Breast epithelium (tissue), 4 donors: Measurements from ENCODE around the gene EBPL. TPM values are rescaled to one million over a fixed set of nuclear protein-coding genes. Genes with fewer than 3 reads are reported as not detected.
A peak's percentile ranks its signal among the peaks of the same experiment; 100 is the strongest.

ENCODE experiments used
- DNase-seq, 2 donors: peaks; one replicate each; pipeline ENCODE4 v3.0.0-alpha.2; 2019; ENCODE audit warnings: low spot score in 2 of 2
- H3K27ac ChIP-seq, 2 donors: fragments of 200-600 bp; sonication (generic) in 1 of 2; one replicate each; pipeline ENCODE4 v1.5.1; 2016 to 2019; ENCODE audit warnings: mild to moderate bottlenecking in 1 of 2
- H3K27me3 ChIP-seq, 2 donors: fragments of 200-600 bp; sonication (generic) in 1 of 2; one replicate each; pipeline versions ENCODE4 v1.5.1 to v1.6.0; 2017 to 2019; ENCODE audit warnings: control low read depth in 1 of 2, mild to moderate bottlenecking in 1 of 2
- H3K36me3 ChIP-seq: fragments of 200-600 bp; one replicate; pipeline ENCODE4 v1.5.1; 2019
- H3K4me1 ChIP-seq, 2 donors: fragments of 200-600 bp; sonication (generic); one replicate each; pipeline ENCODE4 v1.5.1; 2016 to 2019; ENCODE audit warnings: control low read depth in 1 of 2
- H3K4me3 ChIP-seq, 3 donors: fragments of 200-600 bp; sonication (generic); 1 replicate in 2 of 3; 2 replicates in 1 of 3; pipeline ENCODE4 v1.5.1; 2016 to 2019; ENCODE audit warnings: mild to moderate bottlenecking in 3 of 3, moderate library complexity in 2 of 3
- H3K9me3 ChIP-seq, 2 donors: fragments of 200-600 bp; sonication (generic) in 1 of 2; one replicate each; pipeline ENCODE4 v1.5.1; 2016 to 2019; ENCODE audit warnings: control low read depth in 1 of 2
- POLR2A ChIP-seq: fragments of 450-650 bp; IDR thresholded peaks from one replicate; pipeline ENCODE4 v1.6.1; 2016; ENCODE audit warnings: antibody characterized with exemption, mild to moderate bottlenecking, moderate library complexity
- POLR2AphosphoS5 ChIP-seq, 3 donors: sonication (generic); formaldehyde crosslinking; IDR thresholded peaks; one replicate each; pipeline ENCODE4 v1.6.1; 2017; ENCODE audit warnings: antibody characterized with exemption in 3 of 3
- intact Hi-C: fragments of 100-400 bp; cut with DNase I; formaldehyde crosslinking; loops from one replicate; pipeline ENCODE4 v1.15.1; 2023; ENCODE audit warnings: low total_unique reads
- total RNA-seq, 3 donors: library from RNA; depleted of rRNA; stranded (reverse); fragments of >200 nt; gene quantifications; one replicate each; pipeline ENCODE4 v1.1.0, GENCODE V29; 2016
- TF ChIP-seq, protein P1 (sequence below), 3 donors: fragments of 450-650 bp; IDR thresholded peaks; one replicate each; pipeline ENCODE4 v1.5.1; 2016 to 2017; ENCODE audit warnings: antibody characterized with exemption in 3 of 3, mild to moderate bottlenecking in 3 of 3, moderate library complexity in 3 of 3

Gene EBPL
- total RNA-seq, 3 donors from 2014 or later = 33.3 to 104 (median 80.1) TPM

DNA sequence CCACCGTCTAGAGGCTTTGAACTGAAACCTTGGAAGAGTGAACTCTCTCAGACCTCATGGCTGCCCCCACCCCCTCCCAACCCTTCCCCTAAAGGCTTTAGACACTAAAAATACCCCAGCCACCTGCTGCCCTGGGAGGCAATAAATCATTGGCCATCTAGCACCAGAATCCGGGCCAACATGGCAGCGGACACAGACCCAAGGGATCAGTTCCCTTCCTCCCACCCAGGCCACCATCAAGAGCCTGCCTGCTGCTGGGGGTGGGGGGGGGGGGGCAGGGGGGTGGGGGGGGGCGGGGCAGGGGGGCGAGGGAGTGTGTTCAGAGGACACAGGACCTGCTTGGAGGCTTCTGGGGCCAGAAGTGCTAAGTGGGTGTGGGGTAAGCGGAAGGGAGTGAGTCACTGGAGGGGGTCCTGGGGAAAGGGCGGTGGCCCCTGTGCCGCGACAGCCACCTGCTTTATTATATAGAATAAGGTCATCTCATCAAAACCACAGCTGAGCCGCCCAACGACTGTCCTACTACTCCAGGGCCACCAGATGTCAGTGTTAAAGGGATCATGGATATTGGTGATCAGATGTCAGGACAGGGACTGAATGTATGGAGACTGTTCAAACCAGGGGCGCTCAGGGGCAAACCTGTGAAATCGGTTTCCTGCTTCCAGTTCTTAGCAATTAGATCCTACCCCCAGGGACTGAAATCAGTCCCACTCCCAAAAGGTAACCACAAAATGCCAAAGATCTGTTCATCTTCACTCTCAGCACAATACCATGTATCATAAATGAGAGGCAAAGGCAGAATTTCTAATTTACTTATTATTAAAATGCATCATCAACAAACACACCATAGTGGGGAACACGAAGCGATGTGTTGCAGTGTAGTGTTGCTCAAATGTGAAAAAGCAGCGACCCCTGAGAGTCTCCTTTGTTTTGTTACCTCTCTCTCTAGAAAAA, 38.7 kb downstream of the EBPL start:
- Histone ChIP-seq H3K27me3 (no peaks in the 10 kb centered on the region), H3K27ac (no peak overlapping the region), H3K36me3 (no peaks in the 10 kb centered on the region), H3K4me1 (no peaks in the 10 kb centered on the region), H3K9me3 (no peaks in the 10 kb centered on the region), H3K4me3 (no peak overlapping the region)
- no peak for DNase-seq
- TF ChIP-seq POLR2AphosphoS5 (IDR thresholded peaks at IDR 0.05) = no peak
- no peak for TF ChIP-seq POLR2A
- TF ChIP-seq, protein P1, sequence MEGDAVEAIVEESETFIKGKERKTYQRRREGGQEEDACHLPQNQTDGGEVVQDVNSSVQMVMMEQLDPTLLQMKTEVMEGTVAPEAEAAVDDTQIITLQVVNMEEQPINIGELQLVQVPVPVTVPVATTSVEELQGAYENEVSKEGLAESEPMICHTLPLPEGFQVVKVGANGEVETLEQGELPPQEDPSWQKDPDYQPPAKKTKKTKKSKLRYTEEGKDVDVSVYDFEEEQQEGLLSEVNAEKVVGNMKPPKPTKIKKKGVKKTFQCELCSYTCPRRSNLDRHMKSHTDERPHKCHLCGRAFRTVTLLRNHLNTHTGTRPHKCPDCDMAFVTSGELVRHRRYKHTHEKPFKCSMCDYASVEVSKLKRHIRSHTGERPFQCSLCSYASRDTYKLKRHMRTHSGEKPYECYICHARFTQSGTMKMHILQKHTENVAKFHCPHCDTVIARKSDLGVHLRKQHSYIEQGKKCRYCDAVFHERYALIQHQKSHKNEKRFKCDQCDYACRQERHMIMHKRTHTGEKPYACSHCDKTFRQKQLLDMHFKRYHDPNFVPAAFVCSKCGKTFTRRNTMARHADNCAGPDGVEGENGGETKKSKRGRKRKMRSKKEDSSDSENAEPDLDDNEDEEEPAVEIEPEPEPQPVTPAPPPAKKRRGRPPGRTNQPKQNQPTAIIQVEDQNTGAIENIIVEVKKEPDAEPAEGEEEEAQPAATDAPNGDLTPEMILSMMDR (IDR thresholded peaks at IDR 0.05) = peak in 2 of 3 donors; percentile 28 to 46
- intact Hi-C loops = no loop called here

DNA sequence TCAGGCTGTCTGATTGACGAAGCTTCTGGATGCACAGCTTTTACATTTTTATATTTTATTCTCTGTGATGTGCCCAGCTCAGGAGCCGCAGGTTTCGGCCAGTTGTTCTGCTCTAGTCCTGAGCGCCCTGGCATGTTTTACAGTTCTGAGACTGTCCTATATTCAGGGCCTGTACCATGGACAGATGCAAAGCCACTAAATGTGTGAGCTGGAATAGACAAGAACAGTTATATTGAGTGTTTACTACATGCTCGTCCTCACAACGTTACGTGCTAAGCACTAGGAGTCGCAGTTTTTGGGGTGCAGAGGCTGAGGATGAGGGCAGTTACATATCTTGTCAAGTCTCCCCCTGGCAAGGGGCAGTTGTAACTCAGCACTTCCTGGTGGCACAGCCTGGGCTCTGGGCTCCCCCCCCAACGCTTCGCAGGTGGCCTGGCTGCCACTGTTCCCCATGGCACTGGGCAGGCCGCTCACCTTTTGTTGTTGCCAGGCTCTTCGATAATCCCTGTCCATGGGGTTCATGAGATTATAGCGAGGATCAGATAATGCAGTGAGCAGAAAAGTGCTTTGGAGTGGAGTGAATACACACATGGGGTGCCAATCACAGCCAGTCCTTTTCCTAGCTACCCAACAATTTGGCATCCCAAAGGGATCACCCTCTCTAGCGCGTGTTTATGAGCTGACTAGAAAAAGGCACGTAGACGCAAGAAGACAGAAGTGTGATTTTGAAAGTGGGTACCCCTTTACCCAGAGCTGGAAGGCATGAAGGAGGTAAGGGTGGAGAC, 39.5 kb downstream of the EBPL start:
- no peak overlapping the region for H3K4me3 ChIP-seq
- no peaks in the 10 kb centered on the region for H3K9me3 ChIP-seq
- DNase-seq = no peak
- H3K36me3 ChIP-seq = no peaks in the 10 kb centered on the region
- TF ChIP-seq, protein P1 (IDR thresholded peaks at IDR 0.05) = no peak
- no peak for TF ChIP-seq POLR2A
- no peak for TF ChIP-seq POLR2AphosphoS5 (IDR thresholded peaks at IDR 0.05)
- no peaks in the 10 kb centered on the region for H3K27me3 ChIP-seq
- intact Hi-C loops = no loop called here
- H3K27ac ChIP-seq = no peak overlapping the region
- no peaks in the 10 kb centered on the region for H3K4me1 ChIP-seq

DNA sequence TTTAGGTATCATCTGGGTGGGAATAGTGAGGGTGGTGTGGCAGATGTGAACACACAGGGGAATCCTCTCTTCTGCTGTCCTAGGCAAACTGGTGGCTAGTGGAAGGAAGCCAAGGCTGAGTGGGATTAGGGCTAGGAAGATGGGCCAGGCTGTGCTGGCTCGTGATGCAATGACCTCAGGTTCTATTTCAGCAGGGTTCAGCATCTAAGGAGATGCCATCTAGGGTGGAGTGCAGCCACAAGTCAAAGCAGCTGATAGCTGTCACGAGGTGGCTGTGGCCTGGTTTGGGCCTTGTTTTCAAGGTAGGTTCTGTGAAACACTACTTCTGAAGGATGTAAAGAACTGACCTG, 41.3 kb downstream of the EBPL start:
- Histone ChIP-seq H3K36me3 (no peaks in the 10 kb centered on the region), H3K9me3 (no peaks in the 10 kb centered on the region), H3K27me3 (no peaks in the 10 kb centered on the region), H3K27ac (no peak overlapping the region), H3K4me1 (no peaks in the 10 kb centered on the region), H3K4me3 (no peak overlapping the region)
- no peak for DNase-seq
- no peak for TF ChIP-seq POLR2AphosphoS5 (IDR thresholded peaks at IDR 0.05)
- TF ChIP-seq POLR2A = no peak
- TF ChIP-seq, protein P1 (IDR thresholded peaks at IDR 0.05) = no peak
- intact Hi-C loops = loop anchor here (10.0 kb wide), 1 partner anchor 195 kb away; no protein-coding TSS in a partner anchor

- Histone ChIP-seq H3K27ac (no peak overlapping the region), H3K36me3 (no peaks in the 10 kb centered on the region), H3K27me3 (no peaks in the 10 kb centered on the region), H3K9me3 (no peaks in the 10 kb centered on the region), H3K4me3 (no peak overlapping the region), H3K4me1 (no peaks in the 10 kb centered on the region)
- intact Hi-C loops = loop anchor here (10.0 kb wide), 1 partner anchor 195 kb away; no protein-coding TSS in a partner anchor
- no peak for DNase-seq
- TF ChIP-seq POLR2A (no peak), POLR2AphosphoS5 (IDR thresholded peaks at IDR 0.05) (no peak)
- TF ChIP-seq, protein P1 (IDR thresholded peaks at IDR 0.05) = peak in 1 of 3 donors; percentile 10
Observed at GRCh38 chr13:49649244-49649962, 41.9 kb downstream of the EBPL start.
